ENCODE results near the gene ATP6V0B.

GRCh38 chr1:43962324-43962723 is 12.4 kb upstream of the ATP6V0B start:
- TF ChIP-seq GATA2 (IDR thresholded peaks at IDR 0.05; ENCODE audit: low read depth, low read length) (no peak), GATA3 (IDR thresholded peaks at IDR 0.05; ENCODE audit: low read depth, low read length) (no peak)

Data from SH-SY5Y (cell line).